NCI-H524 (cell line): ENCODE data around the gene NDST1.

Experiments used
- DNase-seq, 2 experiments: peaks; one replicate each; lab custom pipeline; 2025; lab: John Stamatoyannopoulos, UW

The NDST1 gene

GRCh38 chr5:150570333-150570732 is 62.4 kb downstream of the NDST1 start:
- no peak for DNase-seq

- no peak for DNase-seq
Measured at GRCh38 chr5:150571836-150572235, 63.9 kb downstream of the NDST1 start.

- DNase-seq: no peak
Measured at GRCh38 chr5:150573216-150573615, 65.3 kb downstream of the NDST1 start.

- peak in 1 of 2 experiments; percentile 11 for DNase-seq
Measured at GRCh38 chr5:150573867-150574817, 66.2 kb downstream of the NDST1 start.

GRCh38 chr5:150574818-150575547 is 67.1 kb downstream of the NDST1 start:
- DNase-seq: no peak

GRCh38 chr5:150575745-150576448 is 68.0 kb downstream of the NDST1 start:
- DNase-seq: no peak

- no peak for DNase-seq
Measured at GRCh38 chr5:150576449-150576949, 68.6 kb downstream of the NDST1 start.

- no peak for DNase-seq
Measured at GRCh38 chr5:150577378-150578139, 69.6 kb downstream of the NDST1 start.

- DNase-seq: peak in 1 of 2 experiments; percentile 37
Measured at GRCh38 chr5:150578781-150579461, 71.0 kb downstream of the NDST1 start.

- DNase-seq: no peak
Measured at GRCh38 chr5:150579462-150580400, 71.8 kb downstream of the NDST1 start.

GRCh38 chr5:150580917-150581316 is 73.0 kb downstream of the NDST1 start:
- no peak for DNase-seq

GRCh38 chr5:150582241-150583109 is 74.5 kb downstream of the NDST1 start:
- DNase-seq: peak in 1 of 2 experiments; percentile 73

GRCh38 chr5:150583541-150584225 is 75.8 kb downstream of the NDST1 start:
- no peak for DNase-seq

- no peak for DNase-seq
Measured at GRCh38 chr5:150584556-150585335, 76.8 kb downstream of the NDST1 start.

- DNase-seq: peak in 1 of 2 experiments; percentile 31
Measured at GRCh38 chr5:150585781-150586341, 77.9 kb downstream of the NDST1 start.

- no peak for DNase-seq
Measured at GRCh38 chr5:150587016-150587415, 79.1 kb downstream of the NDST1 start.
